Prostate gland (tissue), 2 donors: ENCODE measurements around the gene SLAIN2.

ENCODE experiments used
- CTCF ChIP-seq, 4 experiments: fragments of 200-600 bp in 2 of 4; fragments of 450-650 bp in 2 of 4; sonication (generic) in 2 of 4; IDR thresholded peaks; 1 replicate in 3 of 4; 2 replicates in 1 of 4; pipeline ENCODE4 v1.5.1; 2016 to 2019; ENCODE audit warnings: antibody characterized with exemption in 4 of 4, mild to moderate bottlenecking in 2 of 4, moderate library complexity in 2 of 4
- POLR2A ChIP-seq: fragments of 450-650 bp; IDR thresholded peaks from one replicate; pipeline ENCODE4 v1.6.1; 2016; ENCODE audit warnings: antibody characterized with exemption, mild to moderate bottlenecking
- POLR2AphosphoS5 ChIP-seq: sonication (generic); formaldehyde crosslinking; IDR thresholded peaks from one replicate; pipeline ENCODE4 v1.6.1; 2017; ENCODE audit warnings: antibody characterized with exemption

- TF ChIP-seq POLR2A (no peak), CTCF (IDR thresholded peaks at IDR 0.05) (no peak), POLR2AphosphoS5 (no peak)
These were observed 9.5 kb downstream of the SLAIN2 start for GRCh38 chr4:48350871-48351270.
